HepG2 (cell line): ENCODE data around the gene CASKIN2. TPM values are rescaled to one million over a fixed set of nuclear protein-coding genes. Genes with fewer than 3 reads are reported as not detected.

Experiments used
- ATAC-seq: fragments of 200-7000 bp; cut with Tn5 transposase; 3 replicates; pipeline ENCODE4 v1.9.1; 2020; ENCODE audit warnings: mild to moderate bottlenecking, moderate library complexity
- BruUV-seq: library from RNA; stranded (reverse); fragments of 400-500 nt; replicated peaks from 2 replicates; lab custom pipeline; 2021; lab: Mats Ljungman, UMichigan
- CTCF ChIA-PET: fragments of 300-600 bp; formaldehyde crosslinking; extraction: SDS; loops from one replicate; lab custom pipeline; 2021; ENCODE audit warnings: low total read pairs, inconsistent platforms, low intra/inter-chr PET ratio; lab: Yijun Ruan, JAX
- POLR2A ChIA-PET: fragments of 350-600 bp; sonication (Branson Sonifier 250); formaldehyde crosslinking; loops from one replicate; lab custom pipeline; 2020; ENCODE audit warnings: antibody characterized with exemption, inconsistent platforms; lab: Yijun Ruan, JAX
- DNase-seq: peaks from one replicate; pipeline ENCODE4 v3.0.0-alpha.2; 2015; ENCODE audit warnings: low spot score
- FAIRE-seq: peaks from 3 replicates; lab custom pipeline; 2011; peaks lifted over from hg19 to GRCh38; lab: Jason Lieb, UNC
- H2AFZ ChIP-seq: one replicate; pipeline ENCODE4 v1.6.1; 2011; ENCODE audit warnings: low read length, inconsistent platforms
- H3K27ac ChIP-seq: fragments of 300-600 bp; 3 replicates; pipeline ENCODE4 v1.8.0; 2011; ENCODE audit warnings: mixed run types, mild to moderate bottlenecking, mixed read lengths, low read length, inconsistent platforms; ENCODE audit not compliant: insufficient read depth; ENCODE audit errors: extremely low read length
- H3K27me3 ChIP-seq, 2 experiments: fragments of 200-600 bp in 1 of 2; 2 replicates in 1 of 2; 3 replicates in 1 of 2; pipeline versions ENCODE4 v1.6.0 to v1.8.0; 2011; ENCODE audit warnings: low read length in 2 of 2, mild to moderate bottlenecking in 2 of 2, moderate library complexity in 2 of 2, inconsistent platforms in 1 of 2; ENCODE audit not compliant: insufficient read depth in 2 of 2, control insufficient read depth in 1 of 2
- H3K36me3 ChIP-seq, 2 experiments: fragments of 200-600 bp in 1 of 2; replicated peaks in 1 of 2; 2 replicates in 1 of 2; 3 replicates in 1 of 2; pipeline versions ENCODE4 v1.5.1 to v1.8.0; 2011; ENCODE audit warnings: low read length in 2 of 2, inconsistent platforms in 1 of 2; ENCODE audit not compliant: insufficient read depth in 2 of 2, control insufficient read depth in 1 of 2
- H3K4me1 ChIP-seq: 2 replicates; pipeline ENCODE4 v1.5.1; 2012; ENCODE audit warnings: low read length, inconsistent platforms; ENCODE audit not compliant: insufficient read depth
- H3K4me2 ChIP-seq: 2 replicates; pipeline ENCODE4 v1.6.0; 2011; ENCODE audit warnings: low read depth, low read length, inconsistent platforms
- H3K4me3 ChIP-seq, 3 experiments: fragments of 200-600 bp in 1 of 3; sonication (generic), shearing (Covaris generic) in 1 of 3; replicated peaks in 1 of 3; 2 replicates each; pipeline ENCODE4 v1.5.1; 2011 to 2016; ENCODE audit warnings: low read length in 3 of 3, inconsistent platforms in 2 of 3, low read depth in 2 of 3, mild to moderate bottlenecking in 2 of 3, control low read depth in 1 of 3, mixed read lengths in 1 of 3; ENCODE audit not compliant: insufficient read depth in 1 of 3
- H3K79me2 ChIP-seq: one replicate; pipeline ENCODE4 v1.6.1; 2011; ENCODE audit warnings: low read length, inconsistent platforms; ENCODE audit not compliant: insufficient read depth
- H3K9ac ChIP-seq: 2 replicates; pipeline ENCODE4 v1.6.0; 2011; ENCODE audit warnings: mild to moderate bottlenecking, low read depth, low read length, inconsistent platforms; ENCODE audit not compliant: insufficient read depth
- H3K9me3 ChIP-seq: 2 replicates; pipeline ENCODE4 v1.5.1; 2012; ENCODE audit warnings: mild to moderate bottlenecking, low read length
- H4K20me1 ChIP-seq: 2 replicates; pipeline ENCODE4 v1.6.0; 2011; ENCODE audit warnings: inconsistent platforms, mild to moderate bottlenecking, low read length, moderate library complexity; ENCODE audit not compliant: insufficient read depth
- AHR ChIP-seq: IDR thresholded peaks from 2 replicates; pipeline ENCODE4 v1.6.1; 2018; ENCODE audit warnings: missing genetic modification reagents, missing compliant biosample characterization
- BHLHE40 ChIP-seq: IDR thresholded peaks from 2 replicates; pipeline ENCODE4 v1.6.1; 2011; ENCODE audit warnings: low read length, improper control_type of control experiment
- GZF1 ChIP-seq: sonication (generic); formaldehyde crosslinking; IDR thresholded peaks from 2 replicates; pipeline ENCODE4 v1.5.1; 2020; ENCODE audit warnings: mild to moderate bottlenecking, missing genetic modification reagents
- MNT ChIP-seq: fragments of 450-650 bp; IDR thresholded peaks from 2 replicates; pipeline ENCODE4 v1.6.1; 2016
- NFE2L1 ChIP-seq: sonication (generic); formaldehyde crosslinking; IDR thresholded peaks from 2 replicates; pipeline ENCODE4 v1.4.0; 2020; ENCODE audit warnings: missing genetic modification reagents, mild to moderate bottlenecking, borderline replicate concordance
- ONECUT2 ChIP-seq: sonication (generic); formaldehyde crosslinking; IDR thresholded peaks from 2 replicates; pipeline ENCODE4 v1.4.0; 2020; ENCODE audit warnings: missing genetic modification reagents
- PAX8 ChIP-seq: sonication (generic); formaldehyde crosslinking; IDR thresholded peaks from 2 replicates; pipeline ENCODE4 v1.8.0; 2022; ENCODE audit warnings: mild to moderate bottlenecking, missing genetic modification reagents, borderline replicate concordance
- RORA ChIP-seq: sonication (generic); formaldehyde crosslinking; IDR thresholded peaks from 2 replicates; pipeline ENCODE4 v1.5.0; 2020; ENCODE audit warnings: mild to moderate bottlenecking, missing genetic modification reagents, moderate library complexity
- ZFP82 ChIP-seq: sonication (generic); formaldehyde crosslinking; IDR thresholded peaks from 2 replicates; pipeline ENCODE4 v1.5.1; 2020; ENCODE audit warnings: mild to moderate bottlenecking, missing genetic modification reagents, borderline replicate concordance
- ZNF160 ChIP-seq: sonication (generic); formaldehyde crosslinking; IDR thresholded peaks from 2 replicates; pipeline ENCODE4 v1.8.0; 2022; ENCODE audit warnings: mild to moderate bottlenecking, inconsistent platforms, missing genetic modification reagents
- ZNF292 ChIP-seq: sonication (generic); formaldehyde crosslinking; IDR thresholded peaks from 2 replicates; pipeline ENCODE4 v1.8.1; 2022; ENCODE audit warnings: mild to moderate bottlenecking, low read depth, missing genetic modification reagents, borderline replicate concordance
- ZNF598 ChIP-seq: sonication (generic); formaldehyde crosslinking; IDR thresholded peaks from 2 replicates; pipeline ENCODE4 v1.5.1; 2020; ENCODE audit warnings: mild to moderate bottlenecking, missing genetic modification reagents, borderline replicate concordance
- ZNF737 ChIP-seq: sonication (generic); formaldehyde crosslinking; IDR thresholded peaks from 2 replicates; pipeline ENCODE4 v1.5.0; 2020; ENCODE audit warnings: missing genetic modification reagents, mild to moderate bottlenecking, borderline replicate concordance
- WGBS: methylation state at CpG from one replicate; pipeline ENCODE4 v1.1.6; 2017; ENCODE audit warnings: low lambda C conversion rate; 5-methylcytosine and 5-hydroxymethylcytosine counted together
- in situ Hi-C: cut with HindIII; loops from 2 replicates; pipeline ENCODE4 v1.10.0; 2017; ENCODE audit warnings: low pct_unique_long_range_greater_than_20kb; ENCODE audit not compliant: extremely low pct_ligation_motif_present
- intact Hi-C: fragments of 100-400 bp; cut with micrococcal nuclease; formaldehyde crosslinking; loops from one replicate; pipeline ENCODE4 v1.10.0; 2022; ENCODE audit not compliant: unreplicated experiment
- polyA plus RNA-seq, 8 experiments: library from polyadenylated mRNA; depleted of rRNA in 3 of 8; stranded (reverse) in 7 of 8; unstranded in 1 of 8; fragments of >200 nt; fragmentation: Illumina TruSeq in 4 of 8; extraction: Trizol in 4 of 8; gene quantifications; 2 replicates each; pipeline versions ENCODE4 v1.2.1 to v1.2.3, GENCODE V29; 2011 to 2016; ENCODE audit warnings: low read depth in 4 of 8, missing spikeins in 1 of 8, mixed read lengths in 1 of 8; ENCODE audit not compliant: insufficient read depth in 1 of 8
- total RNA-seq, 5 experiments: library from RNA; depleted of rRNA; stranded (reverse); fragments of >200 nt; fragmentation: Illumina TruSeq; extraction: Trizol; gene quantifications; 2 replicates each; pipeline ENCODE4 v1.2.3, GENCODE V29; 2016; ENCODE audit warnings: low read depth in 1 of 5
- TF ChIP-seq, protein P1 (sequence below): sonication (generic); IDR thresholded peaks from 2 replicates; pipeline ENCODE4 v1.6.1; 2016; ENCODE audit warnings: low read depth, borderline replicate concordance
- TF ChIP-seq, protein P2 (sequence below): IDR thresholded peaks from 2 replicates; pipeline ENCODE4 v1.6.1; 2016; ENCODE audit warnings: mild to moderate bottlenecking, missing biosample characterization, missing genetic modification reagents

The CASKIN2 gene
- total and polyA plus RNA-seq, 2 of the 13 experiments (the other 11 are each of a cell fraction or from before 2014, with no cell fraction given), result 5.2 to 7.8 TPM

DNA sequence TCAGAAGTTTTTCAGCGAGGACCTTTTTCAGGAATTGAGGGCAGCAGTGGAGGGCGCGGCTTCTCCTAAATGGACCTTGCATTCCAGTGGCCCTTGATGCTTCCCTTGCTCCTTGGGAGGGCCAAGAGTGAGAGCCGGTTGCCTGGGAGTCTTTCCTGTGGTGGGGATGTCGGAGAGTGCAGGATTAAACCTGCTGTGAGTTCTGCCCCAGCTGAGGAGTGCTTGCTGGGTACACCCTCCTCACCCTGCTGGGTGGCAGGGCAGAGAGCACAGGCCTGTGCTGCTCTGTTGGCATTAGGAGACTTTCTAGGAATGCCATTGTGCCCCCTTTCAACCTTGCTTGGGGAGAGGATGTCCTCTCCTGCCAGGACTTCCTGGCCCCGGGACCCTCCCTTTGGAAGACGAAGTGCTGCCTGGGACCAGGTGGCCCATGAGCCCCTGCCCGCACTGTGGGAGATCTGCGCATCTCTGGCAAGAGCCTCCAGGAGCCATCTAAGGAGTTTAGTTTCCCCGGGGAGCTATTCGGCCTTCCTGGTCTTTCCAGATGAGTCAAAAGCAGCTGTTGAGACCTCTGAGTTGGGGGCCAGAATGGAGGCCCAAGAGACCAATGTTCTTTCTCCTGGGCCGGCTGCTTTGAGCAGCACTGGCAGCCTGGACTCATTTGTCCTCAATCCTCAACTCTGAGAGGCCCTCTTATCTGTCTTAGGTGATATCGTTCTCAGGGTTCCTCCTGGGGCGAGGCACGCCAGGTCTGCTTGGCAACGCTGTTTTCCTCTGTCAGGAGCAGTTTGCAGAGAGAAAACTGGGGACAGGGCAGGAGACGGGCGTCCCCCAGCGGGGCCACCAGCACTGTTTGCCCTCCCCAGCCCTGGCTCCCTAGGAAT, 15.7 kb upstream of the CASKIN2 start (continued):
- no peak for TF ChIP-seq ZNF292
- no peak for TF ChIP-seq GZF1 (CRISPR knock-in tag)
- no peak for TF ChIP-seq ZNF160 (CRISPR knock-in tag)
- TF ChIP-seq, protein P1, sequence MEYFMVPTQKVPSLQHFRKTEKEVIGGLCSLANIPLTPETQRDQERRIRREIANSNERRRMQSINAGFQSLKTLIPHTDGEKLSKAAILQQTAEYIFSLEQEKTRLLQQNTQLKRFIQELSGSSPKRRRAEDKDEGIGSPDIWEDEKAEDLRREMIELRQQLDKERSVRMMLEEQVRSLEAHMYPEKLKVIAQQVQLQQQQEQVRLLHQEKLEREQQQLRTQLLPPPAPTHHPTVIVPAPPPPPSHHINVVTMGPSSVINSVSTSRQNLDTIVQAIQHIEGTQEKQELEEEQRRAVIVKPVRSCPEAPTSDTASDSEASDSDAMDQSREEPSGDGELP, result no peak
- TF ChIP-seq ONECUT2 (CRISPR knock-in tag), result no peak
- TF ChIP-seq NFE2L1 (CRISPR knock-in tag), result no peak
- no peak for TF ChIP-seq ZNF737 (CRISPR knock-in tag)

DNA sequence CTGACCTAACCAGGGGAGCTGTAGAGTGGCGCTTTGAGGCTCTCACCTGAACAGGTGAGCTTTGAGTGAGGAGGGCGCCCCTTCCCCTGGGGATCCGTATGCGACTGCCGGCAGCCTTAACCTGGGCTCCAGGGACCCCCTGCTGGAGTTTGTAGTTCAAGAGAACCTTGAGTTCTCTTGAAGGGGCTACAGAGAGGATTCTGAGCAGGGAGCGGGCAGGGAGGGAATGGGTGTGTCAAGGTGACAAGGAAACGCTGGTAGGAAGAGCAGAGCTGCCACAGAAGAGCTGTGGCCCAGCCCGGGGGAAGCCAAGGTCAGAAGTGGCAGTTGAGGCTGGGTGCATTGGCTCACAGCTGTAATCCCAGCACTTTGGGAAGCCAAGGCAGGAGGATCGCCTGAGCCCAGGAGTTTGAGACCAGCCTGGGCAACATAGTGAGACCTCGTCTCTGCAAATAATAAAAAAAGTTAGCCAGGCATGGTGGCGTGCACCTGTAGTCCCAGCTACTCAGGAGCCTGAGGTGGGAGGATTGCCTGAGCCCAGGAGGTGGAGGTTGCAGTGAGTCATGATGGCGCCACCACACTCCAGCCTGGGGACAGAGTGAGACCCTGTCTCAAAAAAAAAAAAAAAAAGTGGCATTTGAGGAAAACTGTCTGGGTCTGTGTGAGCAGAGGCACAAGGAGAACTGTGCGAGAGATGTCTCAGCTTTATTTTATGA, 11.4 kb upstream of the CASKIN2 start:
- Histone ChIP-seq H3K27ac (peak overlapping the region; percentile 72), H3K9ac (peak overlapping the region; percentile 63), H3K79me2 (peaks cover 20% of the 10 kb centered on the region), H3K36me3 (peaks cover 3 to 27% of the 10 kb centered on the region in 2 experiments; a peak in 4 of 5 replicates), H3K4me1 (peaks cover 21% of the 10 kb centered on the region), H3K9me3 (no peaks in the 10 kb centered on the region), H4K20me1 (peaks cover 7% of the 10 kb centered on the region; the same call in 1 of the 2 replicates), H2AFZ (no peak overlapping the region), H3K4me3 (peak overlapping the region; percentile 80 to 95 (median 85)), H3K27me3 (no peaks in the 10 kb centered on the region), H3K4me2 (peak overlapping the region; percentile 82)
- POLR2A ChIA-PET, result interaction anchor here (0.5 to 3.0 kb wide), 12 partner anchors 9 to 184 kb away, joined by 3 to 18 read pairs (median 6); partner anchors contain the start of gene TSEN54
- CTCF ChIA-PET, result interaction anchor here (2.7 kb wide), 1 partner anchor 11 kb away, joined by 26 read pairs; the partner anchor contains the start of genes CASKIN2 and TSEN54
- peak; percentile 2; the same call in 2 of the 3 replicates for ATAC-seq
- no peak for DNase-seq
- intact Hi-C loops, result loop anchor here (5.0 kb wide), 1 partner anchor 61 kb away; the partner anchor contains the start of gene MYO15B
- in situ Hi-C loops, result no loop called here
- 24% methylated on average over 13 of the region's 13 CpGs for WGBS
- no TSS peak for BruUV-seq
- no peak for FAIRE-seq
- TF ChIP-seq RORA (CRISPR knock-in tag), result no peak
- no peak for TF ChIP-seq ZFP82
- peak; percentile 74; the same call in 1 of the 2 replicates for TF ChIP-seq PAX8
- TF ChIP-seq ZNF598 (CRISPR knock-in tag), result 0 out of 2 replicates have a peak, but pooled peaks have one; percentile 36
- TF ChIP-seq BHLHE40, result no peak
- TF ChIP-seq MNT, result no peak
- TF ChIP-seq AHR (CRISPR knock-in tag), result no peak
- TF ChIP-seq, protein P2, sequence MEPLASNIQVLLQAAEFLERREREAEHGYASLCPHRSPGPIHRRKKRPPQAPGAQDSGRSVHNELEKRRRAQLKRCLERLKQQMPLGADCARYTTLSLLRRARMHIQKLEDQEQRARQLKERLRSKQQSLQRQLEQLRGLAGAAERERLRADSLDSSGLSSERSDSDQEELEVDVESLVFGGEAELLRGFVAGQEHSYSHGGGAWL (CRISPR knock-in tag), result no peak
